Measurements from ENCODE around the gene CHRM4. TPM values are rescaled to one million over a fixed set of nuclear protein-coding genes. Genes with fewer than 3 reads are reported as not detected.

CHRM4 gene
- total and polyA plus RNA-seq, 2 of the 13 experiments (the other 11 are each of a cell fraction or from before 2014, with no cell fraction given) = 0.13 to 0.21 TPM

- TF ChIP-seq NR2F6 (IDR thresholded peaks at IDR 0.05) (no peak), NR2F6 (CRISPR knock-in tag; IDR thresholded peaks at IDR 0.05) (no peak), ZNF597 (CRISPR knock-in tag; IDR thresholded peaks at IDR 0.05) (no peak), NFE2 (CRISPR knock-in tag; IDR thresholded peaks at IDR 0.05) (no peak), MAF1 (CRISPR knock-in tag; IDR thresholded peaks at IDR 0.05; ENCODE audit: borderline replicate concordance) (no peak), ZNF703 (CRISPR knock-in tag; IDR thresholded peaks at IDR 0.05; ENCODE audit: borderline replicate concordance) (no peak), PCBP1 (IDR thresholded peaks at IDR 0.05; ENCODE audit: borderline replicate concordance, low read depth, low read length) (no peak), ATF7 (IDR thresholded peaks at IDR 0.05) (no peak), ATF7 (CRISPR knock-in tag; IDR thresholded peaks at IDR 0.05) (no peak), AKNA (CRISPR knock-in tag; IDR thresholded peaks at IDR 0.05; ENCODE audit: borderline replicate concordance) (no peak), ZMYM2 (CRISPR knock-in tag; IDR thresholded peaks at IDR 0.05) (no peak), IRX3 (CRISPR knock-in tag; IDR thresholded peaks at IDR 0.05; ENCODE audit: borderline replicate concordance, low read depth) (peak; percentile 67; the same call in 1 of the 2 replicates), ZNF354B (CRISPR knock-in tag; IDR thresholded peaks at IDR 0.05) (no peak), PBX3 (CRISPR knock-in tag; IDR thresholded peaks at IDR 0.05; ENCODE audit: borderline replicate concordance) (no peak), POLR2G (IDR thresholded peaks at IDR 0.05; ENCODE audit: low read depth, low read length) (no peak)
- TF ChIP-seq, protein P1, sequence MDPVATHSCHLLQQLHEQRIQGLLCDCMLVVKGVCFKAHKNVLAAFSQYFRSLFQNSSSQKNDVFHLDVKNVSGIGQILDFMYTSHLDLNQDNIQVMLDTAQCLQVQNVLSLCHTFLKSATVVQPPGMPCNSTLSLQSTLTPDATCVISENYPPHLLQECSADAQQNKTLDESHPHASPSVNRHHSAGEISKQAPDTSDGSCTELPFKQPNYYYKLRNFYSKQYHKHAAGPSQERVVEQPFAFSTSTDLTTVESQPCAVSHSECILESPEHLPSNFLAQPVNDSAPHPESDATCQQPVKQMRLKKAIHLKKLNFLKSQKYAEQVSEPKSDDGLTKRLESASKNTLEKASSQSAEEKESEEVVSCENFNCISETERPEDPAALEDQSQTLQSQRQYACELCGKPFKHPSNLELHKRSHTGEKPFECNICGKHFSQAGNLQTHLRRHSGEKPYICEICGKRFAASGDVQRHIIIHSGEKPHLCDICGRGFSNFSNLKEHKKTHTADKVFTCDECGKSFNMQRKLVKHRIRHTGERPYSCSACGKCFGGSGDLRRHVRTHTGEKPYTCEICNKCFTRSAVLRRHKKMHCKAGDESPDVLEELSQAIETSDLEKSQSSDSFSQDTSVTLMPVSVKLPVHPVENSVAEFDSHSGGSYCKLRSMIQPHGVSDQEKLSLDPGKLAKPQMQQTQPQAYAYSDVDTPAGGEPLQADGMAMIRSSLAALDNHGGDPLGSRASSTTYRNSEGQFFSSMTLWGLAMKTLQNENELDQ (CRISPR knock-in tag; IDR thresholded peaks at IDR 0.05; ENCODE audit: borderline replicate concordance) = no peak
- TF ChIP-seq, protein P2, sequence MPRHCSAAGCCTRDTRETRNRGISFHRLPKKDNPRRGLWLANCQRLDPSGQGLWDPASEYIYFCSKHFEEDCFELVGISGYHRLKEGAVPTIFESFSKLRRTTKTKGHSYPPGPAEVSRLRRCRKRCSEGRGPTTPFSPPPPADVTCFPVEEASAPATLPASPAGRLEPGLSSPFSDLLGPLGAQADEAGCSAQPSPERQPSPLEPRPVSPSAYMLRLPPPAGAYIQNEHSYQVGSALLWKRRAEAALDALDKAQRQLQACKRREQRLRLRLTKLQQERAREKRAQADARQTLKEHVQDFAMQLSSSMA (CRISPR knock-in tag; IDR thresholded peaks at IDR 0.05) = no peak
- TF ChIP-seq, protein P3, sequence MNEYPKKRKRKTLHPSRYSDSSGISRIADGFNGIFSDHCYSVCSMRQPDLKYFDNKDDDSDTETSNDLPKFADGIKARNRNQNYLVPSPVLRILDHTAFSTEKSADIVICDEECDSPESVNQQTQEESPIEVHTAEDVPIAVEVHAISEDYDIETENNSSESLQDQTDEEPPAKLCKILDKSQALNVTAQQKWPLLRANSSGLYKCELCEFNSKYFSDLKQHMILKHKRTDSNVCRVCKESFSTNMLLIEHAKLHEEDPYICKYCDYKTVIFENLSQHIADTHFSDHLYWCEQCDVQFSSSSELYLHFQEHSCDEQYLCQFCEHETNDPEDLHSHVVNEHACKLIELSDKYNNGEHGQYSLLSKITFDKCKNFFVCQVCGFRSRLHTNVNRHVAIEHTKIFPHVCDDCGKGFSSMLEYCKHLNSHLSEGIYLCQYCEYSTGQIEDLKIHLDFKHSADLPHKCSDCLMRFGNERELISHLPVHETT (CRISPR knock-in tag; conservative IDR thresholded peaks at IDR 0.05) = peak; percentile 68; the same call in 1 of the 2 replicates
These were observed 44.5 kb downstream of the CHRM4 start, which contains the start of gene DGKZ (continued) for GRCh38 chr11:46346886-46347636.
